Duodenal mucosa (tissue), 2 donors: ENCODE results near the gene GPR119.
"Not testable (repeated sequence)": the region's sequence is repeated elsewhere in the genome, so short reads cannot be mapped to it uniquely, and the experiment has no call there.

Experiments used
- H3K27ac ChIP-seq: one replicate; pipeline ENCODE4 v1.7.0; 2013; ENCODE audit warnings: low read depth, low read length
- H3K27me3 ChIP-seq, 2 donors: one replicate each; pipeline ENCODE4 v1.7.0; 2013; ENCODE audit warnings: low read length in 2 of 2, control low read depth in 1 of 2; ENCODE audit not compliant: insufficient read depth in 2 of 2, control insufficient read depth in 1 of 2
- H3K36me3 ChIP-seq, 2 donors: one replicate each; pipeline ENCODE4 v1.7.0; 2013; ENCODE audit warnings: low read length in 2 of 2, control low read depth in 1 of 2; ENCODE audit not compliant: insufficient read depth in 2 of 2, control insufficient read depth in 1 of 2
- H3K4me1 ChIP-seq, 2 donors: one replicate each; pipeline ENCODE4 v1.7.0; 2013; ENCODE audit warnings: low read length in 2 of 2, control low read depth in 1 of 2; ENCODE audit not compliant: insufficient read depth in 2 of 2, control insufficient read depth in 1 of 2
- H3K4me3 ChIP-seq, 2 donors: one replicate each; pipeline ENCODE4 v1.7.0; 2013; ENCODE audit warnings: low read length in 2 of 2, low read depth in 1 of 2
- H3K9ac ChIP-seq, 2 donors: one replicate each; pipeline ENCODE4 v1.7.0; 2013; ENCODE audit warnings: low read length in 2 of 2, low read depth in 1 of 2
- H3K9me3 ChIP-seq, 2 donors: one replicate each; pipeline ENCODE4 v1.7.0; 2013; ENCODE audit warnings: low read length in 2 of 2, control low read depth in 1 of 2; ENCODE audit not compliant: control insufficient read depth in 1 of 2

GPR119 gene

DNA sequence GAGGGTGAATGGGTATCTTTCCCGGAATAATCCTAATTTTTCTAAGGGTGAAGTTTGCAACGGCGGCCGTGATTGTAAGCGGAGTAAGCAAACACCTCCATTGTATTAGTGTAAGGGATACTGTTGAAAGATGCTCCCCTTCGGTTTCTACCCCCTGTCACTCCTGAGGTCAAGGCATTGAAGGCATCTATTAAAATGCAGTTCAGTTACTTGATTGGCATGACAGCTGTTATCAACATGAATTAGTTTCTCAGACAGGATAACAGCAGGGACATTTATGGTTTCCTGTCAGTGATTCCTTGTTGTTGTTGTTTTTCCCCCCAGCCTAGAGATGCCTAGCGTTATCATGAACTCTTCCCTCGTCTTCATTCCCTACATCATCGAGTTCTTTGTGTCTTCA is 45.2 kb downstream of the GPR119 start:
- Histone ChIP-seq H3K27me3 (no peaks in the 10 kb centered on the region), H3K27ac (no peak overlapping the region), H3K4me1 (no peaks in the 10 kb centered on the region), H3K36me3 (no peaks in the 10 kb centered on the region), H3K9me3 (no peaks in the 10 kb centered on the region), H3K4me3 (peak overlapping the region; percentile 85 to 86), H3K9ac (peak overlapping the region; percentile 43 to 71)

DNA sequence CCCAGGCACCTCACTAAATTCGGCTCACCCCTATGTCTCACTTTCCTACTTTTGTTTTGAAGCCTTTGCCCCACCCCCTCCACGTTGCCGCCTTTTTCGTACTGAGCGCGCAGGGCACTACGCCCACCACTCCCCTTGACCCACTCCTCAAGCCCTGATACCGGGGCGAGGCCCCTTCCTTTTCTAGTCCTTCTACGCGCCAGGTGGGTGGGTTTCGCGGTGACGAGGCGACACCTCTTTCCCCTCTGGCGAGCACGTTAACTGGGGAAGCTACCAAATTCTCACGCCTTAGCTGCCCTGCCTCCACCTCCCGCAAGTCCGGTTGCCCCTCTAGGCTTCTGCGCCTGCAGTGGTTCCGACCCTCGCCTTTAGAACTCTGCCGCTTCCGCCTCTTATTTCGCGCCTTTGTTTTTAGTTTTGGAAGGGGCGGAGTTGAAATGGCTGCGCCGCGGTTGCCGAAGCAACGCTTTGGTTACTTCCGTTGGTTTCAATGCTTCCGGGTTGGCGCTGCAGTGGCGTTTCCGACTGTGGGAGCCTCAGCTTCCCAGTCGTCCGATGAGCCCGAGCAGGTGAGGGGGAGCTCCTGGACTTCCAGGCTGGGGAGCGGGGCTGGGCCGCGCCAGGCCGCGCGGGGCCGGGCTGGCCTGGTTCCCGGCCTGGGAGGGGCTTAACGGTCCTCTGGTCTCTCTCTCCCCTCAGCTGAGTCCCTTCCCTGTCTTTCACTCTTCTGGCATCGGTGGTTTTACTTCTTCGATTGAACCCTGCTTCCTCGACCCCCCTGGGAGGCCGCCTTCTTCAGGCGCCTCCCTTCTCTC is 45.9 kb downstream of the GPR119 start, which contains the start of gene SLC25A14:
SLC25A14 (plus strand) TSS at position 512 of the 815 bp plus-strand sequence. CDS start 360 bp downstream, outside the sequence.
- H3K36me3 ChIP-seq: no peaks in the 10 kb centered on the region
- peak within 1 kb of the TSS; percentile 60 to 71 for H3K9ac ChIP-seq
- H3K4me3 ChIP-seq: peak within 1 kb of the TSS; percentile 85 to 86
- H3K4me1 ChIP-seq: no peaks in the 10 kb centered on the region
- no peaks in the 10 kb centered on the region for H3K9me3 ChIP-seq
- no peak within 1 kb of the TSS for H3K27ac ChIP-seq
- no peaks in the 10 kb centered on the region for H3K27me3 ChIP-seq

DNA sequence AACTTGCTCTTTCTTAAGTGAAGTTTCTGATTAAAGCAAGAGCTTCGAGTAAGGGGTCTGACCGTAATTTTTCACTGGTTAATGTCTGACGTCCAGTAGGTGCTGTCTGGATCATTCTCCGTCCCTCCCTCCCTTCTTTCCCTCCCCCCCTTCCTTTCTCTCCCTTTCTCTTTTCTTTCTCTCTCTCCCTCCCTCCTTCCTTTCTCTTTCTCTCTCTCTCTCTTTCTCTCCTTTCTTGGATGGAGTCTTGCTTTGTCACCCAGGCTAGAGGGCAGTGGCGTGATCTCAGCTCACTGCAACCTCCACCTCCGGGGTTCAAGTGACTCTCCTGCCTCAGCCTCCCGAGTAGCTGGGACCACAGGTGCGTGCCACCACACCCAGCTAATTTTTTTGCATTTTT is 46.6 kb downstream of the GPR119 start:
- not testable (repeated sequence) for H3K9me3 ChIP-seq, H3K36me3 ChIP-seq, H3K4me1 ChIP-seq, H3K27ac ChIP-seq, H3K9ac ChIP-seq, H3K27me3 ChIP-seq
- peak overlapping the region in 1 of 2 donors; percentile 85 for H3K4me3 ChIP-seq

DNA sequence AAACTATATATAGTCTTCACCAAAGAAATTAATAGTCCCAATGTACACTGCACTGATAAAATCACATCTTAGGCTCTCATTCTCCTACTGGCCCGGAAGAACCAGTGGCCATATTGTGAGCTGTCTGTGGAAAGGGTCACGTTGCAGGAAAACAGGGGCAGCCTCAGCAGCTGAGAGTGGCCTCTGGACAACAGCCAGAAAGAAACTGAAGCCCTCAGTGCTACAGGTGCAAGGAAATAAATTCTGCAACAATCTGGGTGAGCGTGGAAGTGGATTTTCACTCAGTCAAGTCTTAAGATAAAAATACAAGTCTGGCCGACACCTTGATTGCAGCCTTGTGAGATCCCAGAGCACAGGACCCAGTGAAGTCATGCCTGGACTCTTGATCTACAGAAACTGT is 48.9 kb downstream of the GPR119 start:
- Histone ChIP-seq H3K27me3 (no peaks in the 10 kb centered on the region), H3K36me3 (no peaks in the 10 kb centered on the region), H3K27ac (no peak overlapping the region), H3K4me1 (no peaks in the 10 kb centered on the region), H3K9ac (no peak overlapping the region), H3K9me3 (no peaks in the 10 kb centered on the region), H3K4me3 (no peak overlapping the region)
